GM19324 (cell line): Measurements from ENCODE around the gene CTIF.

ENCODE experiments used
- ATAC-seq: cut with Tn5 transposase; IDR thresholded peaks from one replicate; pipeline ENCODE4 v1.9.1; 2021; ENCODE audit warnings: mild to moderate bottlenecking, moderate library complexity; ENCODE audit not compliant: unreplicated experiment, low FRiP score

The CTIF gene

GRCh38 chr18:48740068-48740440, 201.2 kb downstream of the CTIF start:
- ATAC-seq = no peak

- no peak for ATAC-seq
Measured at GRCh38 chr18:48740851-48741485, 202.1 kb downstream of the CTIF start.

GRCh38 chr18:48741866-48742265, 203.0 kb downstream of the CTIF start:
- no peak for ATAC-seq

- ATAC-seq = no peak
Measured at GRCh38 chr18:48742304-48742703, 203.5 kb downstream of the CTIF start.

- ATAC-seq = no peak
Measured at GRCh38 chr18:48742706-48743475, 204.1 kb downstream of the CTIF start.

GRCh38 chr18:48743886-48744285, 205.1 kb downstream of the CTIF start:
- no peak for ATAC-seq

- no peak for ATAC-seq
Measured at GRCh38 chr18:48745293-48745692, 206.5 kb downstream of the CTIF start.

GRCh38 chr18:48749768-48750167, 210.9 kb downstream of the CTIF start:
- no peak for ATAC-seq

- no peak for ATAC-seq
Measured at GRCh38 chr18:48750485-48751175, 211.8 kb downstream of the CTIF start.

- ATAC-seq = no peak
Measured at GRCh38 chr18:48751727-48752468, 213.1 kb downstream of the CTIF start.

- no peak for ATAC-seq
Measured at GRCh38 chr18:48752478-48752877, 213.6 kb downstream of the CTIF start.

GRCh38 chr18:48752928-48753327, 214.1 kb downstream of the CTIF start:
- ATAC-seq = no peak

GRCh38 chr18:48753691-48754090, 214.9 kb downstream of the CTIF start:
- ATAC-seq = no peak

- no peak for ATAC-seq
Measured at GRCh38 chr18:48754559-48754958, 215.7 kb downstream of the CTIF start.

GRCh38 chr18:48754993-48755473, 216.2 kb downstream of the CTIF start:
- no peak for ATAC-seq

- no peak for ATAC-seq
Measured at GRCh38 chr18:48756511-48757226, 217.8 kb downstream of the CTIF start.

- no peak for ATAC-seq
Measured at GRCh38 chr18:48757367-48757766, 218.5 kb downstream of the CTIF start.

- no peak for ATAC-seq
Measured at GRCh38 chr18:48757906-48758305, 219.1 kb downstream of the CTIF start.

GRCh38 chr18:48761582-48761981, 222.8 kb downstream of the CTIF start:
- no peak for ATAC-seq

- no peak for ATAC-seq
Measured at GRCh38 chr18:48762022-48762421, 223.2 kb downstream of the CTIF start.
